ENCODE results near the gene XYLT1.
"Not testable (repeated sequence)": the region's sequence is repeated elsewhere in the genome, so short reads cannot be mapped to it uniquely, and the experiment has no call there.

The XYLT1 gene

DNA sequence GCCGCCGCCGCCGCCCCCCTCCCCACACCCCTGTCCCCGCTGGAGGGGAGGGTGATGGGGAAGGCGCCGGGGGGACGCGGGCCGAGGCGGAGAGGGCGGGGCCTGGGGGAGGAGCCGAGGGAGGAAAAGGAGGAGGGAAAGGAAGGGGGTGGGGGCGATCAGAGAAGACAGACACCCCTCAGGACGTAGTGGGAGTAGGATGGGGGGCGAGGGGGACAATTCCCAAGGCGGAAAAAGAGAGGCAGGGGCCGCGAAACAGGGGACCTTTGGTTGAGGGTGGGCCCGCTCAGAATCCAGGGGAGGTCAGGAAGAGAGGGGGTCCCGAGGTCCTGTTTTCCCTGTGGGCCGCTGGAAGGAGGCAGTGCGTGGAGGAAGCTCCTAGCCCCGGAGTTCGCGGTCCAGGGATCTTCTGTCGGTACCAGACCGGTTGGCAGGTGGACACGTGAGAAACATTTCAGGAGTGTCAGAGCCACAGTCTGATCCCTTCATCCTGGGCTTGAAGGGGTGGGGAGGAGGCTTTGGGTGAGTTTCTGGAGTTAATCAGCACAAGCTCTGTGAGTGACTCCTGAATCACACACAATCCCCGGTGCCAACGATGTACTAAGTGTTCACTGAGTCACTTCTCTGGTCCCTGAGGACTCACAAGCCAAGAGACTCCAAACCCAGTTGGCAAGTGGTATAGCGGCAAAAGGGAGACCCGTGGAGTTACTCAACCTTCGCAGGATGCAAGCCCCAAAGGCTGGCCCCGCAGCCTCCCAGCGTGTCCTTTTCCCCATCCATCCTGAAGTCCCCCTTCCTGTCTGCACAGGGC, at the start of gene XYLT1:
Gene XYLT1 (minus strand): TSS at position 53 of the 811 bp plus-strand sequence. CDS start 164 bp downstream, outside the sequence.
- DNase-seq = peak; percentile 75 to 83 (median 80)

- DNase-seq = no peak
Observed at GRCh38 chr16:17520111-17520510, 49.4 kb upstream of the XYLT1 start.

- DNase-seq = no peak
Observed at GRCh38 chr16:17519101-17519955, 48.6 kb upstream of the XYLT1 start.

DNA sequence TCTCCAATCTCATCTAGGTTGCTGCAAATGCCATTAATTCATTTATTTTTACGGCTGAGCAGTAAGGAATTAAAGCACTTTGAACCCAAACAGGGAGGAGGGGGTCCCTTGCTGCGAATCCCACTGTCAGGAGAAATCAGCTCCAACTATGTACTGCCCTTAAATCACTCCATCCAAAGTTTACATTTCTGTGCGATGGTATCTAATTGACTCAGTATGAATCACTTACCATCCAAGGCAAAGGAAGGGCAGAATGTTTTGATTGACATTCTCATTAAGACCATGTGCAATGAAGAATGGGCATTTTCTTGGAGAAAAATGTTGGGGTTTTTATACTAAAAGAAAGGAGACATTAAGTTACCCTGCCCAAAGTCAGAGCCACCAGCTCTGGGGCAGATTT, 47.7 kb upstream of the XYLT1 start:
- DNase-seq = no peak

GRCh38 chr16:17515421-17516210, 44.9 kb upstream of the XYLT1 start:
- DNase-seq = no peak

GRCh38 chr16:17512636-17513220, 42.0 kb upstream of the XYLT1 start:
- no peak for DNase-seq

GRCh38 chr16:17511340-17511739, 40.6 kb upstream of the XYLT1 start:
- no peak for DNase-seq

- no peak for DNase-seq
Observed at GRCh38 chr16:17510567-17510966, 39.8 kb upstream of the XYLT1 start.

GRCh38 chr16:17509194-17509593, 38.4 kb upstream of the XYLT1 start:
- no peak for DNase-seq

- no peak for DNase-seq
Observed at GRCh38 chr16:17508303-17508702, 37.5 kb upstream of the XYLT1 start.

DNA sequence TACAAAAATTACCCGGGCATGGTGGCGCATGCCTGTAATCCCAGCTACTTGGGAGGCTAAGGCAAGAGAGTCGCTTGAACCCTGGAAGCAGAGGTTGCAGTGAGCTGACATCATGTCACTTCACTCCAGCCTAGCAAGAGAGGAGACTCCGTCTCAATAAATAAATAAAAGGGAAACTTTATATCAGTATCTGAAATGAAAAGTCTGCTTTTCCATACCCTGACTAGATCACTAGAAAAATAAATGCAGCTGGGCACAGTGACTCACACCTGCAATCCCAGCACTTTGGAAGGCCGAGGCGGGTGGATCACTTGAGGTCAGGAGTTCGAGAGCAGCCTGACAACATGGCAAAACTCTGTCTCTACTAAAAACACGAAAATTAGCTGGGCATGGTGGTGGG, 36.8 kb upstream of the XYLT1 start:
- DNase-seq = not testable (repeated sequence)

- DNase-seq = not testable (repeated sequence)
Observed at GRCh38 chr16:17505828-17506227, 35.1 kb upstream of the XYLT1 start.

DNA sequence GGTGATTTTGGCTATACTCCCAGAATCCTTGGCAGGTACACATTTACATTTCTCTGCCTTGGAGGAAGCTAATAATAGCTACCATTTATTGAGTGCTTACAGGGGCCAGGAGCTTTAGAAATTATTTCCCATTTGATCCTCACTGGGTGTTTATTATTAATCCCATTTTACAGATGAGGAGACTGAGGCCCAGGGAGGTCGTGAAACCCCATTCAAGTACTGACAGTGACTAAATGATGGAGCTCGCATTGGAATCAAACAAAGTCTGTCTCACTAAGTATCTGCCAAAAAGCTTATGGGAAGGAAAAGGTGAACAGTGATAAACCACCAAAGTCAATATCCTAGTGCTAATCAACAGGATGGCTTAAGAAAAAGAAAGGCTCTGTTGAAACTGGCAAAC, 33.3 kb upstream of the XYLT1 start:
- DNase-seq = no peak

- no peak for DNase-seq
Observed at GRCh38 chr16:17503331-17503730, 32.6 kb upstream of the XYLT1 start.

DNA sequence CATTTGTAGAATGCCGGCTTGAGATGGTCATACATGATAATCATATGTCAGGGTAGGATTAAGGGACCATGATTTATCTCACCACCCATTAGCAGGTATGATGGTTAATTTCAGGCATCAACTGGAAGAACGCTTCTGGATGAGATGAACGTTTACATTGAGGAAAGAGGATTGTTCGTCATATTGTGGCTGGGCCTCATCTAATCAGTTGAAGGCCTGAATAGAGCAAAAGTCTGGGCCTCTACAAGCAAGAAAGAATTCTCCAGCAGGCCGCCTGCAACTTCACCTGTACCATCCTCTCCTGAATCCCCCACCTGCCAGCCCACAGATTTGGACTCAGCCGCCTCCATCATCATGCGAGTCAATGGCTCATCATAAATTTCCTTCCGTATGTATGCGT, 30.6 kb upstream of the XYLT1 start:
- no peak for DNase-seq

- DNase-seq = no peak
Observed at GRCh38 chr16:17499223-17499902, 28.6 kb upstream of the XYLT1 start.

DNA sequence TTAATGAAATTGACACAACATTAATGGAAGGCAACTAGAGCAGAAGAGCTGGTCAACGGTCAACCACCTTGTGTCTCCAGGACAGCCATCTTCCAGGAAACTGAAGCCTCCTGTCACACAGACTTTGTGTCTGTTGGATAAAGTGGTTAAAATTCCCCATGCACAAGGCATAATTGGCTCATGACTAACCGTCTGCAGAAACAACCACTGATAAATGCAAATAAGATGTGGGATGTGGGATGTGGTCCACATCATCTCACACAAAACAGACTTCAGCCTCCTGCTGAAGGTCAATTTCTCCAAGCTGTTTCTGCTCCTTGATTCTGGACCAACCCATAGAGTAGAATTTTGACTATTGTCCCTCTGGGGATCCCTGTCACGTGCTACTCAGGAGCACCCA, 26.9 kb upstream of the XYLT1 start:
- peak in 1 of 3 donors; percentile 24 for DNase-seq

DNA sequence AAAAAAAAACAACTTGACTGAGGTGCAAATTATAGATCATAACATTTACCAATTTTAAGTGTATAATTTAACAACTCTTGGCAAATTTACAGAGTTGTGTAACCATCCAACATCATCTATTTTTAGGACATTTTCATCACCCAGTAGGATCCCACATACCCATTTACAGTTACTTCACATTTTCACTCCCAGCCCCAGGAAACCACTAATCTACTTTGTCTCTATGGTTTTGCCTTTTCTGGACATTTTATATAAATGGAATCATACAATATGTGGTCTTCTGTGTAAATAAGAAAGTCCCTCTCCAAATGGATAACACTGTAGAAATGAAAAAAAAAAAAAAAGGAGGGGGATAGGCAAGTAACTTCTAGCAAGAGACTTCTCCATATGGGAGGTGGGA, 26.1 kb upstream of the XYLT1 start:
- DNase-seq = peak in 2 of 3 donors; percentile 29 to 34

- DNase-seq = no peak
Observed at GRCh38 chr16:17493012-17493411, 22.3 kb upstream of the XYLT1 start.

GRCh38 chr16:17491140-17491662, 20.4 kb upstream of the XYLT1 start:
- no peak for DNase-seq

GRCh38 chr16:17488506-17488905, 17.7 kb upstream of the XYLT1 start:
- no peak for DNase-seq

GRCh38 chr16:17483351-17483750, 12.6 kb upstream of the XYLT1 start:
- no peak for DNase-seq
